Tibial nerve (tissue), 4 donors: ENCODE measurements around the gene CFAP299.

Experiments used
- CTCF ChIP-seq, 5 experiments: fragments of 200-600 bp in 3 of 5; fragments of 450-650 bp in 2 of 5; sonication (generic) in 3 of 5; IDR thresholded peaks; one replicate each; pipeline ENCODE4 v1.5.1; 2016 to 2019; ENCODE audit warnings: antibody characterized with exemption in 5 of 5, mild to moderate bottlenecking in 3 of 5, moderate library complexity in 2 of 5
- EP300 ChIP-seq, 2 donors: sonication (generic); formaldehyde crosslinking; IDR thresholded peaks; one replicate each; pipeline ENCODE4 v1.6.1; 2017; ENCODE audit warnings: antibody characterized with exemption in 2 of 2, mild to moderate bottlenecking in 1 of 2
- POLR2A ChIP-seq, 2 donors: fragments of 450-650 bp; IDR thresholded peaks; one replicate each; pipeline ENCODE4 v1.6.1; 2017; ENCODE audit warnings: antibody characterized with exemption in 2 of 2, mild to moderate bottlenecking in 2 of 2, moderate library complexity in 2 of 2

DNA sequence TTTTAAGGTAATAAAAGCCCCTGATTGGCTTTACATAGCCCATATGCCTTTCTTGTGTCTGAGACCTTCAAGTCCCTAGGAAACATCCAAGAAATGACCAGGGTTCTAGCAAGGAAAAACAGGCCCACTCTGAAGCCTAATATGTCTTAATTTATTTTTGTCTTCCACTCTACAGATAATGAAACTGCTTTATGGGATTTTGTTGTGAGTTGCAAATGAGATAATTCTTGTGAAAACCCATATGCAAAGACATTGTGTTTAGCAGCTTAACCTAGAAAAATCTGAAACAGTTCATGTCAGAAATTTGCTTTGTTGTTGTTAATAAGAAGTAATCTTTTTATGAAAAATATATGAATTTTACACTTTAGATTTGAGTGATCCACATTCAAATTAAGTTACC is 504.3 kb downstream of the CFAP299 start:
- no peak for TF ChIP-seq CTCF (IDR thresholded peaks at IDR 0.05)
- TF ChIP-seq POLR2A (IDR thresholded peaks at IDR 0.05): no peak
- no peak for TF ChIP-seq EP300 (IDR thresholded peaks at IDR 0.05)
